Fibroblast of skin of left biceps (primary cell): ENCODE results near the gene MTFP1.
A peak's percentile ranks its signal among the peaks of the same experiment; 100 is the strongest.
"Not testable (repeated sequence)": the region's sequence is repeated elsewhere in the genome, so short reads cannot be mapped to it uniquely, and the experiment has no call there.

Experiments used
- DNase-seq, 2 experiments: peaks; one replicate each; pipeline ENCODE4 v3.0.0-alpha.2; 2013; ENCODE audit warnings: low read depth in 2 of 2

MTFP1 gene, protein sequence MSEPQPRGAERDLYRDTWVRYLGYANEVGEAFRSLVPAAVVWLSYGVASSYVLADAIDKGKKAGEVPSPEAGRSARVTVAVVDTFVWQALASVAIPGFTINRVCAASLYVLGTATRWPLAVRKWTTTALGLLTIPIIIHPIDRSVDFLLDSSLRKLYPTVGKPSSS

DNA sequence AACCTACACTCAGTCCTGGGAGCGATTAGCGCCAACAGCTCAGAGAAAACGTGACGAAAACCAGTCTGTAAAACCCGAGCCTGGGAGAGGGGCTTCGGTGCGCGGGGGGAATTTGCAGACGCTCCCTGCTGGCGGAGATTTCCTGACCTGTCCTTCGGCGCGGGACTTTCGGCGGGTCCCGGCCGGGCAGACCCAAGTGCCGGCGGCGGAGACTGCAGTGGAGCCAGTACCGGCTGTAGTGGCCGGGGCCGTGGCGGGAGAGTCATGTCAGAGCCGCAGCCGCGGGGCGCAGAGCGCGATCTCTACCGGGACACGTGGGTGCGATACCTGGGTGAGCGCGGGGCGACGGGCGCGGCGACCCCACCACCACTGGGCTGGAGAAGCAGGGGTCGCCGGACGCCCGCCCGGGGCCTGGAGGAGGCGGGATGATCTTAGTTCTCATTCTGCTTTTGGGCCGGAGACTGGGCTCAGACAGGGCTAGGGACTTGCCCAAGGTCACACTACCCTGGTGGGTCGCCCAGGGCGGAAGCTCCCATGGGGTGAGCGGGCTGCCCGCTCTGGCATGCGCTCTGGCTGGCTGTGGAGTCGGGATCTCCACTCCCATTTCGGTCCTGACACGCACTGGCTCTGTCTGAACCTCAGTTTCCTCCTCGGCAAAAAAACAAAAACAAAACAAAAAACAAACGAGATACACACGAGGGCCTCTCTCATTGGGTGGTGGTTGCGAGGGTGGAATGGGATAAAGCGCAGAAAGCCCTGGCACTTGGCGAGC, at the start of gene MTFP1:
Gene MTFP1, plus strand, starts transcription at position 153 of the 772 bp plus-strand sequence. Its CDS starts 112 bp downstream, at position 265.
- DNase-seq = no peak

GRCh38 chr22:30380011-30380410, 45.6 kb upstream of the MTFP1 start:
- DNase-seq = no peak

DNA sequence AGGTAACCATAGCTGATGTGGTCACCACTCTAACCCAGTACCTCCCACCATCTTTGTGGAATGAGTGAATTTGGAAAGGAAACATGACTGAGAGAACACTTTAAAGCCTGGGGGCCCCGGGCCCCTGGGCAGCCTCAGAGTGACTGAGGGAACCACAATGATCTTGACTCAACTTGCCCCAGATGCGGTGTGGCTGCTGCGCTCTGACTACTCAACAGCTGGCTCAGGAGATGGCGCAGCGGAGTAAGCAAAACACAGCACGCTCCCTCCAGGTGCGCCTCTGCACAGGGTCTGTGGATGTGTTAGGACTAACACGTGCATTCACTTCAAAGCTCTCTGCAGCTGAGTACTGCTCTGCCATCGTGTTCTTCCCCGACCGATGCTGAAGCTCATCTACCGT, 44.3 kb upstream of the MTFP1 start:
- no peak for DNase-seq

- no peak for DNase-seq
Measured at GRCh38 chr22:30382340-30382739, 43.2 kb upstream of the MTFP1 start.

- DNase-seq = no peak
Measured at GRCh38 chr22:30383061-30383460, 42.5 kb upstream of the MTFP1 start.

- no peak for DNase-seq
Measured at GRCh38 chr22:30385942-30386341, 39.6 kb upstream of the MTFP1 start.

- DNase-seq = no peak
Measured at GRCh38 chr22:30386608-30386959, 39.0 kb upstream of the MTFP1 start.

DNA sequence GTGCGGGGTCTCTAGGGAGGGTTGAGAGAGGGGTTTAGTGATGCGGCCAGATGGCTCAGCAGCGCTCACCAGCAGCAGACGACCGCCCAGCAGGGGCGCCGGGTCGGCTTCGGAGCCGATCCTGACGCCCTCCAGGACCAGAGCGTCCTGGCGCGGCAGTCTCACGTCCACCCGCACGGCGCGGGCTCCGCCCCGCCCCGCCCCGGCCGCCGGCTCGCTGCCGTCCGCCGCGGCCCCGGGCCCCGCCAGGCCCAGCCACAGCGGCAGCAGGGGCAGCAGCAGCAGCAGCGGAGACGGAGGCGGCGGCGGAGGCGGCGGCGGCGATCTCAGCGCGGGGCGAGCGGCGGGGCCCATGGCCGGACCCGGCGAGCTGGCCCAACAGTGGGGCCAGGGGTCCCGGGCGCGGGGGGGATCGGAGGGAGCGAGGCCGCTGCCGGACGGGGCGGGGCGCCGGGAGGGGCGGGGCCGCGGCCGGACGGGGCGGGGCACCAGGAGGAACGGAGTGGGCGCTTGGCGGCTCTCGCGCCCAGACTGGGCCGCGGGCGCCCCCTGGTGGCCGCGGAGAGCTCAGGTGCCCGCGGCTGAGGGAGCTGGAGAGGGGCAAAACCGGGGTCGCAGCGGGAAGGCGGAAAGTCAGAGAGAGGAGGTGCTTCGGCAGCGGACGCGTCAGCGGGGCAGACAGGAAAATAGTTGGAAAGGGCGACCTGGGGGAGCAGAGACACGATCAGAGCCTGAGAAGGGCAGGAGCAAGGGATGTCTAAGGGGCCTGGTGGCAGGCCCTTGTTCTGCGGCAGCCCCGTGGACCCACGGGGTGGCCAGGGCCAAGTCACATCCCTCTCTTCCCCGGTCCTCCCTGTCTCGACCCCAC, 38.4 kb upstream of the MTFP1 start, which contains the start of gene RNF215:
Gene RNF215, minus strand, starts transcription at position 452 of the 868 bp plus-strand sequence. Its CDS starts 98 bp downstream, at position 354.
- DNase-seq = peak; percentile 34 to 51

GRCh38 chr22:30390974-30391691, 34.4 kb upstream of the MTFP1 start:
- no peak for DNase-seq

DNA sequence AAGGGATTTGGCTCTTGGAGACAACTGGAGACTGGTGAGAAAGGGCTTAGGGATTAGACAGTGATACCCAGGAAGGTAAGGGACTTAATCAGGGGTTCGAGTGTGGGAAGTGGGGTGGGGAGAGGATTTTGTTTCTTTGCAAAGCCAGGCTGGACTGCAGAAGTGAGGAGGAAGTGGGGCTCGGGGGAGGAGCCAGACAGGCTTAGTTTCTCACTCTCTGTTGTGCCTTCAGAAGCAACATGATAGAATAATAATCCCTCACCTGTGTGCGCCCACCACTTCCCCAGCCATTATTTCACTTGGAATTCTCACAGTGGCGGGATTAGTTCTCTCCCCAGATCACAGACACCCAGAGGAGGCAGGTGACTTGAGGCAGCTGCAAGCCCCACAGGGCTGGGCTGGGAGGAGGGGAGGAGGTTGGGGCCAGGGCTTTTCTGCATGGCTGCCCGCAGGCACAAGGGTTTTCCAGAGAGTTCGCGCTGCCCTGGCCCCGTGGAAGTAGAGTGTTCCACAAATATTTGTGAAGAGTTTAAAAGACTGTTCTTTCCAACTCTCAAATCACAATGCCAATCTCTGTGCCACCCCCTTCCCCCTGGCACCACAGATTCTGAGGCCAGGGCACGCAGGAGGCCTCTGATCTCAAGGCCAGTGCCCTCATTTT, 32.8 kb upstream of the MTFP1 start:
- DNase-seq = no peak

DNA sequence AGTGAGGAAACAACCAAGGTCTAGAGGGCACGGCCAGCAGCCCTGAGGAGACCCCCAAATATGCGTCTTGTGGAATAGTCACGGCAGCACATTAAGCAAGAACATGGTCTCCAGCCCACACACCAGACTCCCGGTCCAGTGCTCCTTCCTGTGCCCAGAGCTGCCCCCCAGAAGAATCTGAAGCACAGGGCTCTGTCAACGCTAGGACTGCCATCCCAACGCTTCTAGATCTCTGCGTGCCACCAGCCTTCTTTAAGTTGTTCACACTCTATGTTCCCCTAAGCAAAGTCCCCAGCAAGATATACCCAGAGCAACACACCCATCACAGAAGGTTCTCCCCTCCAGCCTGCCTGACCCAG, 32.3 kb upstream of the MTFP1 start:
- no peak for DNase-seq

- DNase-seq = no peak
Measured at GRCh38 chr22:30393885-30394284, 31.7 kb upstream of the MTFP1 start.

DNA sequence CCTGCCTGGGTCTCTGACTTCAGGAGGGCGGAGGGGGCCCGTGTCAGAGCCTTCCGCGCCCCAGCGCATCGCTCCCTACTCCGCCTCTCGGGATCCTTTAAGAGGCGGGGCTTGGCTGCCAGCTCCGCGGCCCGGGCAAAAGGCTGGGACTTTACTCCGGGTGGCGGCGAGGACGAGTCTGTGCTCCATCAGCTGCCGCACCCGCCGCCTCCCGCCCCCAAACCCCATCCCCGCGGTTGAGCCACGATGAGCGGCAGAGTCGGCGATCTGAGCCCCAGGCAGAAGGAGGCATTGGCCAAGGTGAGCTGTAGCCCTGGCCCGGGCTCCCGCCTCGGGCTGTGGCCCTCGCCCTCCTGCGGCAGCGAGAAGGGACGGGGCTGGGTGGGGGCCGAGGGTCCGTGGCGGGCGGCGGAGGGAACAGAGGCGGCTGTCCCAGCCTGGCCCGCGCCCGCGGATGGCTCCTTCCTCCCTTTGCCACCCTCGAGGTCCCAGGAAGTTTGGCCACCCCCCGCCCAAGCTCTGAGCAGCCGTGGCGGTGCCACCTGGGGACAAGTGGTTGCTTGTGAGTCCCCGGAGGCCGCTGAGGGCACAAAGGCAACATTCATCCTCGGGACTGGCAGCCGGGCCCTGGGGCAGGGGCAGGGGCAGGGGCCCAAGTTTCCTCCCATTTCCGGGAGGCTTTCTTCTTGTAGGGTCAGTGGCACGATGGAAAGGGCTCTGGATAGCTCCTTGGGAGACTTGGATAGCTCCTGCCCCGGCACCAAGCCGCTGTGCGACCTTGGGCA, 28.5 kb upstream of the MTFP1 start, which contains the start of gene SEC14L2:
Gene SEC14L2, plus strand, starts transcription at position 148 of the 785 bp plus-strand sequence. Its CDS starts 99 bp downstream, at position 247.
- no peak for DNase-seq

DNA sequence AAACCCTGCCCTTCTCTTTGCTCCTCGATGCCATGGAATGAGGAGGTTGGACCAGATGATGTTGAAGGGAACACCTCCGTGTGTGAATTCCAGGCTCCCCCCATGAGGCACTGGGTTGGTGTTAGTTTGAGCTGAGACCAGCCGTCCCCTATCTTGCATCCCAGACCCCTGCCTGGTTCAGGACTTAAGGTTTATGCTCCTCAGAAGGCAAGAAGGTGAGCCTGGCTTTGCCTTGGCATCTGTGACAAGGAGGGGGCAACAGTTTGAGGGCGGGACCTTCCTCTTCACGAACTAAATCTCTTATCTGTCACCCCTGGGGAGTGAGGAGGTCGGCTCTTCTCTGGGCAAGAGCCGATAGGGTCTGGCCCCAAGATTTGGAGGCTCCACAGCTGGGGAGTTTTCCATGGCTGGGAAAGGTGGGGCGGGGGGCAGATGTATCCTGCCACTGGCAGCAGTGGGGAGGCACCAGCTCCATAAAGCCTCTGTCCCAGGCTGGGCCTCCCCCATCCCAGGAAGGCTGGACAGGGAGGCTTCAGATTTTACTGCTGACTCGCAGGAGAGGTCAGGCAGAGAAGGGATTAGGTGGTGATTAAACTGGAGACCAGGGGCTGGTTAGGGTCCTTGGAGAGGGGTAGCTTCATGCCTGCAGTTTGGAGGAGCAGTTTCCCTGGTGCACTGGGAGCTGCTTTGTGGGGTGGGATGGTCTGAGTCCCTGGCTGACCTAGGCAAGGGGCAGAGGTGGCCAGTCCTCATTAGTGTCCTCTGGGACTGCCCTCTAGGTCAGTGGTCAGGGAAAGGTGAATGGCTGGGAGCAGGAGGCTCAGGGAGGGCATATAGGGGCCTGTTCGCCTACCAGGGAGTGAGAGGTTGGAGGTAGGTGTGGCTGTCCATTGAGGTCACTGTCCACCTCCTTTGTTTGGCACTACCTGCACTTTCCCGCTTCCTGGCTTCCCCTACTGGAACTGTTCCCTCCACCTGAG, 27.6 kb upstream of the MTFP1 start:
- DNase-seq = no peak

DNA sequence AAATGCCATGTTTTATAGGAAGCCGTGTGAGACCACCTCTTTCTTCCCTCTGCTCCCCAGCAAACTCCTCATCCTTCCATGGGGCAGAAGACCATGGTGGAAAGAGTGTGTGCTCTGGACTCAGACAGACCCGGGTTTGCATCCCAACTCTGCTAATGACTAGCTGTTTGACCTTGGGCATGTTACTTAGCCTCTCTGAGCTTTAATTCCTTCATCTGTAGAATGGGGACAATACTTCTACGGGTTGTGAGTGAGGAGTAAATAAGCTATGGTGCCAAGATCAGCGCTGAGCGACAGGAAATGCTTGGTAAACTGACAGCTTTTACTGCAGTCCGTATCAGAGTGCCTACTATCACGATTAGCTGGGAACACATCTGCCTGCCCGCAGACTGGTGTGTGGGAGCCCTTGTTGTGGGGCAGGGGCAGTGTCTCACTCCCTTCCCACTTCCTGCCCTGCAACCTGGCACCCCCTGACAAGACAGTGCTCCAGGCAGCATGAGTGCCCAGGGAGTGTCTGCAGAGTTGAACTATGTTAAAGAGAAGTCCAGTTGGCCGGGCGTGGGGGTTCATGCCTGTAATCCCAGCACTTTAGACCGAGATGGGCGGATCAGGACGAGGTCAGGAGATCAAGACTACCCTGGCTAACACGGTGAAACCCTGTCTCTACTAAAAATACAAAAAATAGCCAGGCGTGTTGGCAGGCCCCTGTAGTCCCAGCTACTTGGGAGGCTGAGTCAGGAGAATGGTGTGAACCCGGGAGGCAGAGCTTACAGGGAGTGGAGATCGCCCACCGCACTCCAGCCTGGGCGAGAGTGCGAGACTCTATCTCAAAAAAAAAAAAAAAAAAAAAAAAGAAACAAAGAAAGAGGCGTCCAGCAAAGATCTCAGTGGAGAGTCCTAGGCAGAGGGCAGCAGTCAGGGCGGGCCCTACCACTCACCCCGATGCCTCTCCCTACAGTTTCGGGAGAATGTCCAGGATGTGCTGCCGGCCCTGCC, 26.6 kb upstream of the MTFP1 start:
- DNase-seq = no peak

DNA sequence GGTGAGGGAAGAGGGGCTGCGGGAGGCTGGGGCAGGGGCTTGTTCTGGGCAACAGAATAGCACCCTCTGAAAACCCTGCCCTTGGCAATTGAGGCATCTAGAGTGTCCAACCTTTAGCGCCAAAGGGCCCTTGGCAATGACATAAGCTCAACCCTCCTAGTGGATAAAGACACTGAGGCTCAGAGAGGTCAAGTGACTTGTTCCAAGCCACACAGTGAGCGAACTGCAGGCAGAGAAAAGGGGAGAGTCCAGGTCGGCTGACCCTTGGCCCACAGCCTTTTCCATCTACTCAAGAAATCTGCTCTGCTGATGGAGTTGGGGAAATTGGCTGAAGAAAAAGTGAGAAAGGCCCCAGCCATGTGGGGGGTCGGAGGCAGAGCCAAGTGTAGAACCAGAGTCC, 25.9 kb upstream of the MTFP1 start:
- DNase-seq = no peak

GRCh38 chr22:30400159-30400558, 25.4 kb upstream of the MTFP1 start:
- DNase-seq = no peak

GRCh38 chr22:30401024-30401423, 24.5 kb upstream of the MTFP1 start:
- DNase-seq = not testable (repeated sequence)
